NCI-H146 treated with DMSO at 0.1 percent for 48 hours (cell line): ENCODE results near the gene IST1.
A peak's percentile ranks its signal among the peaks of the same experiment; 100 is the strongest.

Experiments used
- DNase-seq: peaks from one replicate; lab custom pipeline; 2025; ENCODE audit not compliant: unreplicated experiment; lab: John Stamatoyannopoulos, UW

The IST1 gene

DNA sequence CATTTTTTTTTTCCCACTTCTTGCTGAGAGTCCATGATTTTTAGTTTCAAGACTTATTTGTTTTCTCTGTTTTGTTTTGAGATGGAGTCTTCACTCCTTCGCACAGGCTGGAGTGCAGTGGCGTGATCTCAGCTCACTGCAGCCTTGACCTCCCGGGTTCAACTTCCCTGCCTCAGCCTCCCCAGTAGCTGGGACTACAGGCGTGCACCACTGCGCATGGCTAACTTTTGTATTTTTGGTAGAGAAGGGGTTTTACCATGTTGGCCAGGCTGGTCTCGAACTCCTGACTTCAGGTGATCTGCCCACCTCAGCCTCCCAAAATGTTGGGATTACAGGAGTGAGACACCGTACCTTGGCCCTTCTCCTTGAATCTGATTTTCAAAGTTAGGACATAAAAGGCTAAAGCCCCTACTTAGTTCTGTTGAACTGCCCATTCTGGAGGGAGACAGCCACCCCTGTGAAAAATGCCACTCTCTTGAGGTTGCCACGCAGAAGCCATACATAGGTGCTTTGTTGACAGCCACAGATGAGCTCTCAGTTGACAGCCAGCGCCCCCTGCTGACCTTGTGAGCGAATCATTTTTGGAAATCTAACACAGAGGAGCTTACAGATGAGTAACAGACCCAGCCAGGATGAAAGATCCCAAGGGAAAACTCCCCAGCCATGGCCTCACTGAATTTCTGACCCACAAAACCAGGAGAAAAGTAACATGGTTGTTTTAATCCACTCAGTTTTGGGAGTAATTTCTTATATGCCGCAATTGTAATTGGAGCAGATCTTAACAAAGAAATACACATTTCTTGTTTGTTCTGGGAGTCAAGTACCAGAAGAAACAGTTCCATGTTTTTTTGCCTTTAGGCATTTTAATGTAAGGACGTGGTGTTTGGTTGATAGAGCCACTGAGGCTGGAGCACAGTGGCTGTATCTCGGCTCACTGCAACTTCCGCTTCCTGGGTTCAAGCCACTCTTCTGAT is 66.0 kb downstream of the IST1 start:
- DNase-seq: peak; percentile 27

- no peak for DNase-seq
Observed at GRCh38 chr16:71963125-71963875, 68.0 kb downstream of the IST1 start.

DNA sequence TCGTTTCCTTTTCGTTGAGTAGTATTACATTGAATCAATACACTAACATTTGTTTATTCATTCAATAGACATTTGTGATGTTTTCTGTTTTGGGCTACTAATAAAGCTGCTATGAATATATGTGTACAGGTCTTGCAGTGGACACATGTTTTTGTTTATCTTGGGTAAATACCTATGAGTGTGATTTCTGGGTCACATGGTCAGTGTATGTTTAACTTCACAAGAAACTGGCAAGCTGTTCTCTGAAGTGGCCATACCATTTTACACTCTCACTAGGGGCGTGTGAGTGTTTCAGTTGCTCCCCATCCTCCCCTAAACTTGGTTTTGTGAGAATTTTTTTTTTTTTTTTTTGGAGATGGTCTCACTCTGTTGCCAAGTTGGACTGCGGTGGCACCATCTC is 69.9 kb downstream of the IST1 start:
- DNase-seq: no peak

DNA sequence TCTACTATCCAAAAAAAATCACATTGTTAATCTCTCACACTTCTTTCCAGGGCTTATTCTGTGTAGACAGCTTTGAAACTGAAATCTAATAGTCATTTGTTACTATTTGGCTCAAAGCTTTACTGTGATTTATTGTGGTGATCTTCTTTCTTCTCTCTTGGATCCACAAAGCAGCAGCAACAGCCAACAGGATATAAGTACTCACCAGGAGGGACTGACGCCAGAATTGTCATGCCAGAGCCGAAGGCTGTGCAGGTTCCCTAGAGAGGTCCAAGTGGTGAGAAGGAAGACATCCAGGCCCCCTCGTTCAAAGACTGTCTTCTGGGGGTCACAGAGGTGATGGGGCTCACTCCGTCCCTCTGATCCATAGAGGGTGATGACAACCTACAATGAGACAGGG is 71.6 kb downstream of the IST1 start:
- DNase-seq: no peak

DNA sequence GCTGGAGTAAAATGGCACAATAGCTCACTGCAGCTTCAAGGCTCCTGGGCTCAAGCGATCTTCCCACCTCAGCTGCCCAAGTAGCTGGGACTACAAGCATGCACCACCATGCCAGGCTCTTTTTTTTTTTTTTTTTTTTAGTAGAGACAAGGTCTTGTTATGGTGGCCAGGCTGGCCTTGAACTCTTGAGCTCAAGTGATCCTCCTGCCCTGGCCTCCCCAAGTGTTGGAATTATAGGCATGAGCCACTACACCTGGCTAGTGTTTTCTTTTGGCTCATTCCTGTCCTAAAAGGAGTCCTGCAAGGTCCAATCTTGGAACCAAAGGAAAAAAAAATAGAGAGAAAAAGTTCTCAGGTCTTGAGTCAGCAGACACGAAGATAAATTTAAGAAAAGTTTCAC is 74.0 kb downstream of the IST1 start:
- DNase-seq: no peak

GRCh38 chr16:71971571-71971970 is 76.2 kb downstream of the IST1 start:
- DNase-seq: no peak

- DNase-seq: no peak
Observed at GRCh38 chr16:71972356-71972755, 77.0 kb downstream of the IST1 start.

DNA sequence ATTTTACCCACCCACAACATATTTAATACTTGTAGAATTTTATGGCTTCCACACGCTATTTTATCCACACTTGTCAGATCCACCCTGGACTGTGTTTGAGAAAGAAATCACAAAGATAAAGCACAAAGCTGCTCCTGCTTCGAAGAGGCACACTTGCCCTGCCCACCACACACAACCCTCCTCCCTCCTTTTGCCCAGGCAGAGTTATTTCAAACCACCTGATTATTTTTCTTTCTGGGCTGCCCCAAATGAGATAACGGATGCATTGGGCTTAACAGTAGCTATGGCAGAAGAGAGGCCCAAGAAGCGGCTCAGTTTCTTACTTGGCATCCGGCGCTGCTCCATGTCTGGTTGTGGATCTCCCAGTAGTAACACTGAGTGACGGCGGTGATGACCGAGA is 77.7 kb downstream of the IST1 start:
- DNase-seq: no peak

GRCh38 chr16:71974068-71974818 is 78.9 kb downstream of the IST1 start:
- DNase-seq: no peak
